Activated B cell treated with CpG ODN at 0.5 μM for 24 hours (primary cell): ENCODE measurements around the gene OR2L5. TPM values are rescaled to one million over a fixed set of nuclear protein-coding genes. Genes with fewer than 3 reads are reported as not detected.

Source experiments
- ATAC-seq: fragments of 200-7000 bp; cut with Tn5 transposase; one replicate; pipeline ENCODE4 v1.10.0; 2021; ENCODE audit warnings: low read depth, mild to moderate bottlenecking, moderate library complexity
- CTCF ChIA-PET: fragments of 350-600 bp; sonication (Branson Sonifier 250); formaldehyde crosslinking; loops from one replicate; lab custom pipeline; 2021; ENCODE audit warnings: antibody characterized with exemption; lab: Charles Lee
- POLR2A ChIA-PET: fragments of 350-600 bp; sonication (Branson Sonifier 250); formaldehyde crosslinking; loops from one replicate; lab custom pipeline; 2021; ENCODE audit warnings: antibody characterized with exemption; lab: Charles Lee
- DNase-seq: peaks from one replicate; pipeline ENCODE4 v3.0.0; 2022
- H3K27ac Mint-ChIP-seq: one replicate; pipeline ENCODE4 v1.8.0; 2020; ENCODE audit warnings: mixed read lengths
- H3K27me3 Mint-ChIP-seq: one replicate; pipeline ENCODE4 v1.8.0; 2021; ENCODE audit warnings: mixed read lengths
- H3K36me3 Mint-ChIP-seq: one replicate; pipeline ENCODE4 v1.8.0; 2021; ENCODE audit warnings: low read depth, mixed read lengths
- H3K4me1 Mint-ChIP-seq: one replicate; pipeline ENCODE4 v1.8.0; 2021; ENCODE audit warnings: mixed read lengths
- H3K4me3 Mint-ChIP-seq: one replicate; pipeline ENCODE4 v1.8.0; 2020; ENCODE audit warnings: mild to moderate bottlenecking, mixed read lengths
- H3K9me3 Mint-ChIP-seq: one replicate; pipeline ENCODE4 v1.8.0; 2020; ENCODE audit warnings: mixed read lengths
- CTCF ChIP-seq: fragments of 200-600 bp; IDR thresholded peaks from one replicate; pipeline ENCODE4 v1.8.0; 2022; ENCODE audit warnings: antibody characterized with exemption, mild to moderate bottlenecking
- intact Hi-C: fragments of 100-400 bp; cut with micrococcal nuclease; formaldehyde crosslinking; loops from one replicate; pipeline ENCODE4 v1.15.1; 2024
- total RNA-seq: library from RNA; stranded (reverse); gene quantifications from 2 replicates; pipeline ENCODE4 v1.2.3, GENCODE V29; 2022

Gene OR2L5
- total RNA-seq, 1 donor from 2014 or later, result not detected

- no peak overlapping the region for H3K4me3 Mint-ChIP-seq
- POLR2A ChIA-PET, result no interaction called here
Measured at GRCh38 chr1:248045209-248045608, 31.7 kb downstream of the OR2L5 start.

GRCh38 chr1:248046536-248046935, 33.1 kb downstream of the OR2L5 start, which contains the start of gene OR2L3:
OR2L3 (plus strand) TSS chr1:248046836; CDS start chr1:248060682, 13,846 bp downstream.
- Mint-ChIP-seq H3K4me1 (no peaks in the 10 kb centered on the region), H3K27me3 (no peaks in the 10 kb centered on the region), H3K4me3 (no peak within 1 kb of the TSS), H3K27ac (no peak within 1 kb of the TSS), H3K36me3 (no peaks in the 10 kb centered on the region), H3K9me3 (peaks cover 3% of the 10 kb centered on the region)
- ATAC-seq (no peak), DNase-seq (no peak)
- ChIA-PET POLR2A (no interaction called here), CTCF (no interaction called here)
- intact Hi-C loops, result no loop called here
- no peak for TF ChIP-seq CTCF

More at GRCh38 chr1:248045209-248045608, 31.7 kb downstream of the OR2L5 start:
- Mint-ChIP-seq H3K4me1 (no peaks in the 10 kb centered on the region), H3K27ac (no peak overlapping the region), H3K27me3 (no peaks in the 10 kb centered on the region), H3K9me3 (peaks cover 3% of the 10 kb centered on the region), H3K36me3 (no peaks in the 10 kb centered on the region)
- no peak for TF ChIP-seq CTCF
- CTCF ChIA-PET, result no interaction called here
- intact Hi-C loops, result no loop called here
- ATAC-seq (no peak), DNase-seq (no peak)

- ATAC-seq, result no peak
- Mint-ChIP-seq H3K27ac (no peak overlapping the region), H3K36me3 (no peaks in the 10 kb centered on the region), H3K4me3 (no peak overlapping the region), H3K27me3 (no peaks in the 10 kb centered on the region), H3K9me3 (peaks cover 3% of the 10 kb centered on the region), H3K4me1 (no peaks in the 10 kb centered on the region)
- no peak for TF ChIP-seq CTCF
- CTCF ChIA-PET, result no interaction called here
- no peak for DNase-seq
- POLR2A ChIA-PET, result no interaction called here
- intact Hi-C loops, result no loop called here
Measured at GRCh38 chr1:248047008-248047407, 33.5 kb downstream of the OR2L5 start.

GRCh38 chr1:248054671-248055070, 41.2 kb downstream of the OR2L5 start:
- ChIA-PET POLR2A (no interaction called here), CTCF (no interaction called here)
- no peak for ATAC-seq
- intact Hi-C loops, result no loop called here
- Mint-ChIP-seq H3K27me3 (no peaks in the 10 kb centered on the region), H3K4me3 (no peak overlapping the region), H3K9me3 (peaks cover 8% of the 10 kb centered on the region), H3K36me3 (no peaks in the 10 kb centered on the region), H3K27ac (no peak overlapping the region), H3K4me1 (no peaks in the 10 kb centered on the region)
- no peak for TF ChIP-seq CTCF
- no peak for DNase-seq

- Mint-ChIP-seq H3K27ac (no peak overlapping the region), H3K4me1 (no peaks in the 10 kb centered on the region), H3K4me3 (no peak overlapping the region), H3K27me3 (no peaks in the 10 kb centered on the region), H3K36me3 (no peaks in the 10 kb centered on the region), H3K9me3 (peaks cover 8% of the 10 kb centered on the region)
- no peak for TF ChIP-seq CTCF
- intact Hi-C loops, result no loop called here
- no peak for ATAC-seq
- POLR2A ChIA-PET, result no interaction called here
- CTCF ChIA-PET, result no interaction called here
- no peak for DNase-seq
Measured at GRCh38 chr1:248055261-248055660, 41.8 kb downstream of the OR2L5 start.
